Astrocyte of the cerebellum (primary cell): ENCODE results near the gene UBE2D2.
A peak's percentile ranks its signal among the peaks of the same experiment; 100 is the strongest.

Source experiments
- DNase-seq: peaks from one replicate; pipeline ENCODE4 v3.0.0-alpha.2; 2011; ENCODE audit warnings: low read depth
- H3K4me3 ChIP-seq: 2 replicates; pipeline ENCODE4 v1.5.1; 2011; ENCODE audit warnings: mild to moderate bottlenecking, low read depth, low read length, moderate library complexity
- in situ Hi-C: cut with HindIII; loops from 2 replicates; pipeline ENCODE4 v1.10.0; 2017; ENCODE audit warnings: low sequenced_read_pairs
- TF ChIP-seq, protein P1 (sequence below): IDR thresholded peaks from 2 replicates; pipeline ENCODE4 v1.5.1; 2012; ENCODE audit warnings: low read length, low read depth, moderate library complexity, mild to moderate bottlenecking; ENCODE audit errors: missing control alignments

UBE2D2 gene

DNA sequence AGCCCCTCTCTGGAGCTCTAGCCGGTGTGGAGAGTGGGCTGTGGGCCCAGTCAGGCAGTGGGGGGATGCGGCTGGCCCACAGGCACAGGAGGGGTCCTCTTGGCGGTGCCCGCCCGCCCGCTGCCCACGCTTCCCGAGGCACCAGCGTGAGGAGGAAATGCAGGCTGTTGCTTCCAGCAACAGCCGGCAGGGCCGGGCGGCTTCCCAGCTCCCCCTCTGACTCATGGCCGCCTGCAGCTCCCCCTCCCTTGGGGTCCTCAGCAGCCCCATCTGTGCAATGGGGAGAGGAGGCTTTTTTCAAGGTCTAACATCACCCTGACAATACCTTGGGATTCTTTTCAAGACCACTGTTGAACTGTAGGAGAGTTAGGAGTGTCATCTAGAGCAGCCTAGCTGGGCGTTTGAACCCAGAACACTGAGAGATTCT is 97.4 kb downstream of the UBE2D2 start:
- TF ChIP-seq, protein P1, sequence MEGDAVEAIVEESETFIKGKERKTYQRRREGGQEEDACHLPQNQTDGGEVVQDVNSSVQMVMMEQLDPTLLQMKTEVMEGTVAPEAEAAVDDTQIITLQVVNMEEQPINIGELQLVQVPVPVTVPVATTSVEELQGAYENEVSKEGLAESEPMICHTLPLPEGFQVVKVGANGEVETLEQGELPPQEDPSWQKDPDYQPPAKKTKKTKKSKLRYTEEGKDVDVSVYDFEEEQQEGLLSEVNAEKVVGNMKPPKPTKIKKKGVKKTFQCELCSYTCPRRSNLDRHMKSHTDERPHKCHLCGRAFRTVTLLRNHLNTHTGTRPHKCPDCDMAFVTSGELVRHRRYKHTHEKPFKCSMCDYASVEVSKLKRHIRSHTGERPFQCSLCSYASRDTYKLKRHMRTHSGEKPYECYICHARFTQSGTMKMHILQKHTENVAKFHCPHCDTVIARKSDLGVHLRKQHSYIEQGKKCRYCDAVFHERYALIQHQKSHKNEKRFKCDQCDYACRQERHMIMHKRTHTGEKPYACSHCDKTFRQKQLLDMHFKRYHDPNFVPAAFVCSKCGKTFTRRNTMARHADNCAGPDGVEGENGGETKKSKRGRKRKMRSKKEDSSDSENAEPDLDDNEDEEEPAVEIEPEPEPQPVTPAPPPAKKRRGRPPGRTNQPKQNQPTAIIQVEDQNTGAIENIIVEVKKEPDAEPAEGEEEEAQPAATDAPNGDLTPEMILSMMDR, result peak; percentile 17
- no peak overlapping the region for H3K4me3 ChIP-seq
- in situ Hi-C loops, result no loop called here
- no peak for DNase-seq

DNA sequence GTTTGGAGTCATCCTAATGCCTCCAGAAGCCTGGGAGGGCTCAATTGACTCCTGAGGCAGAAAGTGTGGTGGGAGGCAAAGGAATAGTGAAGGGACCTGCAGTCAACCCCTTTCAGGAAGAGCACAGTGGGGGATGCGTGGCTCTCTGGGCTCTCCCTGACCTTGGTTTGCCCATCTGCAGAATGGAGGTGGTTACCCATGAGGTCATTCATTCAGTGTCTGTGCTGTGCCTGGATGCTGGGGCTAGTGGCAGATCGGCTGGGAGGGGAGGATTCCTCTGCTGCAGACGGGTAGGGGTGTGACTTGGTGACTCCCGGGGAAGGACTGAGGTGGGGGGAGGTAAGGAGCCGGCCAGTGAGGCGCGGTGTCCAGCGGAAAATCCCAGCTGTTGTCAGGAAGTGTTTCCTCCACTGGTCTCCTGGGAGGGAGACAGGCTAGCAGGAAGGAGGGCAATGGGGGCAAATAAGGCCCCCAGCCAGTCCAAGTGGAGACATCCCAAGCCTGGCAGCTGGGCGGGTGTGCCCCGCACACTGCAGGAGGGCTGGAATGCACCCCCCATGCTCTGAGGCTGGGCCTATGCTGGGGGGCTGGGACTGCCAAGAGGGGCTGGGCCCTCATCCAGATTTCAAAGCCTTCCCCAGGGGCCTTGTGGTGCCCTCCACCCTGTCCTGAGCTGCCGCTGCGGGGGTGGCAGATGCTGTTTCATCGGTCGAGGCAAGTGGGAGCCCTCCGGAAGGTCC is 98.0 kb downstream of the UBE2D2 start:
- in situ Hi-C loops, result no loop called here
- peak overlapping the region; percentile 20 for H3K4me3 ChIP-seq
- DNase-seq, result no peak
- TF ChIP-seq, protein P1, result no peak

DNA sequence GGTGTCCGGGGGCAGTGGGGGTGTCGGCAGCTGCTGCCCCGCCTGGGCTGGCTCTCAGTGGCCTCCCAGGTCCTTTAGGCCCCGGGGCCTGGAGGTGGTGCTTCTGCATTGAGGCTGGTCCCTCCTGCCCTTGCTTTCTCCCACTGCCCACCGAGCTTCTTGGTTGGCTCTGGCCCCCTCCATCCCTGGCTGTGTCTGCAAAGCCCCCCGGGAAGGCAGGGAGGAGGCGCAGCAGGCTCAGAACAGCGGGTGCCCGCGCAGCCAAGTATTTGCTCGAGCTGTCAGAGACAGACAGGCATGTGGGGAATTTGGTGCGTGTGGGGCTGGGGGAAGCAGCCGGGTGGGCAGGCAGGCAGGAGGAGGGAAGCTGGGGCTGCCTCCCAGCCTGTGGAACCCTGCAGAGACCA is 98.6 kb downstream of the UBE2D2 start:
- TF ChIP-seq, protein P1, result no peak
- in situ Hi-C loops, result no loop called here
- H3K4me3 ChIP-seq, result peak overlapping the region; percentile 20

DNA sequence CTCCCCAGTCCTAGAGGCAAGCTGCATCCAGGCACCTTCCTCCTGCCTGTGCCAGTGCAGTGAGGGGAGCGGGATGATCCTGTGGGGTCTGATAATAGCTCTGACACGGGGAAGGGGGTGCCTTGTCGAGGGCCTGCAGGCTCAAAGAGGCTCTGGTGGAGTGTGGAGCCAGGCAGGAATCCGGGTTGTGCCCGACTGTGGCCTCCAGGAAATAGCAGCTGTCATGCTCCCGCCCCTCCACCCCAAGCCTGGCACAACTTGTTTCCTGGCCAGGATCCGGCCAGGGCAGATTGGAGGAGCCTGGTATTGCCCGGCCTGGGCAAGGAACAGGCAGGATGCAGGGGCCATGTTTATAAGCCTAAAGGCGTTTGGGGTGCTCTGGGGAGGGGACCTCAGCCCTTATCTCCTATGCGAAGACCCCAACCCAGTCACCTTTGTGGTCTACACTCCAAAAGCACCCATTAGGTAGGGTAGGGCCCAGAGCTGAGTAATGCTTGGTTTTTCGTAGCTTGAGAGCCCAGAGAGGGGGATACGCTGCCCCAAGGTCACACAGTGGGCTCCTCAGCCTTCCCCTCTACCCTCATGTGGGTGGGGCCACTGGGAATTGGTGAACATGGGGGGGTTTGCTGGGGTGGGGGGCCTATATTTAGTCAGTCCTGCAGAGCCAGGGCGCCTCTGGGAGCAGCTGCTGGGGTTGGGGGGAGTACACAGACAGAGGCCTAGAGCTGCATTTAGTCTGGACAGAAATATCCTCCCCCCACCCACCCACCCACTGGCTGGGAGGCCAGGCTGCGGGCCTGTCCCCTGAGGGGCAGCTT is 99.2 kb downstream of the UBE2D2 start:
- in situ Hi-C loops, result no loop called here
- TF ChIP-seq, protein P1, result no peak
- H3K4me3 ChIP-seq, result peak overlapping the region; percentile 5
- no peak for DNase-seq

More for the DNA sequence above, 98.6 kb downstream of the UBE2D2 start:
- DNase-seq, result no peak

DNA sequence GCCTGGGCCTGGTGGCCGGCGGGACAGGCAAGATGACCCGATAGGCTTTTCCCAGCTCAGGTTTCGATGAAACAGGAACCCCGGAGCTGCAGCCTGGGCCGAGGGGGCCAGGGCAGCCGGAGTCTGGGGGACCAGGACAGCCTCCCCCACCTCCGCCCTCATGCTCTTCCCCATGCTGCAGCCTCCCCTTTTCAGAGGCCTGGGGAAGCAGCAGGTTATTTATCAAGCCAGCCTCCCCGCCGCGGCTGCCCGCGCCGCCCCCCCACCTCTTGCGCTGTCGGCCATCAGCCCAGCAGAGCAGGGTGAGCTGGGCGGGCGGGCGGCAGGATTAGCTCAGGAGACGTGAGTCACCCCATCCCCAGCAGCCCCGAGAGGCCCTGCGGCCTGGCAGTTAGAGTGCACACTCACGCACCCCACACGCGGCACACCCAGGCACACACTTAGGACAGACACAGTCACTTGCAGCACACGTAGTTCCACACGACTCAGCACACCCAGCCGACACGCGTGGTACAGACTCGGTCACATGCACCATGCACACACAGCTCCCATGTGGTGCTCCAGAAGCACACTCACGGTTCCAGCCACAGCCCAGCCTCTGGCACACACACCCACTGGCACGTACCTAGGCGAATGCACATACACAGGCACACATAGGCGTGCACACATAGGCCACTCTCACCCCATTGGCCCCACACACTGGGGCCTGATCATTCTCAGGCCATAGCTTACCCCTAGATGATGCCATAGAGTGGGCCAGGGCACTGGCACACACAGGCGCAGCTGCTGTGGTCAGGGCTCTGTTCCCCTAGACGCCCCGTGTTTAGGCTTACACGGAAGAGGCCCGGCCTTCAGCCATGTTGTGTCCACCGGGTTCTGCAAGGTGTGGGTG is 100.0 kb downstream of the UBE2D2 start:
- no peak overlapping the region for H3K4me3 ChIP-seq
- in situ Hi-C loops, result no loop called here
- TF ChIP-seq, protein P1, result no peak
- peak; percentile 80 for DNase-seq

DNA sequence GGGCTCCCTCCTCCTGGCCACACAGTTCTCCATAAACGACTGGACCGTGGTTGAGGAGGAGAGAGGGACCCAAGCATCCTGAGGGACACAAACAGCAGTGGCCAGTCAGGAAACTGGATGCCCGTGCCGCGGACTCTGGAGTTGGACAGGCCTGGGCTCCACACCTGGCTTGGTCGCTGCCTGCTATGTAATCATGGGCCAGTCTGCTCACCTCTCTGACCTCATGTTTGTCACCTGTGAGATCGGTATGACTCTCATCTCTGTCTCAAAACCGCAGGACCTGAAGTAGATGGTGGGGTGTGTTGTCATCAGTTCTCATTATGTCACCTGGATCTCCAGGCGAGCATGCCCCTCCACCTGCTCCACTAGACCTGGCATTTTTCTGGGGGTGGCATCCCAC is 101.5 kb downstream of the UBE2D2 start:
- H3K4me3 ChIP-seq, result no peak overlapping the region
- no peak for DNase-seq
- in situ Hi-C loops, result no loop called here
- TF ChIP-seq, protein P1, result no peak
